Activated CD4-positive, alpha-beta memory T cell treated with anti-CD3 and anti-CD28 coated beads for 36 hours (primary cell): ENCODE data around the gene ITPR1. TPM values are rescaled to one million over a fixed set of nuclear protein-coding genes. Genes with fewer than 3 reads are reported as not detected.
"Not testable (repeated sequence)": the region's sequence is repeated elsewhere in the genome, so short reads cannot be mapped to it uniquely, and the experiment has no call there.

Experiments
- CTCF ChIA-PET: fragments of 350-600 bp; sonication (Branson Sonifier 250); formaldehyde crosslinking; loops from one replicate; lab custom pipeline; 2021; ENCODE audit warnings: antibody characterized with exemption, inconsistent platforms; lab: Charles Lee
- POLR2A ChIA-PET: fragments of 350-600 bp; sonication (Branson Sonifier 250); formaldehyde crosslinking; loops from one replicate; lab custom pipeline; 2021; ENCODE audit warnings: antibody characterized with exemption; lab: Charles Lee
- DNase-seq: peaks from one replicate; pipeline ENCODE4 v3.0.0-alpha.2; 2020
- H3K27ac Mint-ChIP-seq: one replicate; pipeline ENCODE4 v1.8.0; 2021; ENCODE audit warnings: mixed read lengths
- H3K27me3 Mint-ChIP-seq: one replicate; pipeline ENCODE4 v1.8.0; 2021; ENCODE audit warnings: mixed read lengths
- H3K36me3 Mint-ChIP-seq: one replicate; pipeline ENCODE4 v1.8.0; 2021; ENCODE audit warnings: mixed read lengths
- H3K4me1 Mint-ChIP-seq: one replicate; pipeline ENCODE4 v1.8.0; 2021; ENCODE audit warnings: low read depth, mixed read lengths
- H3K4me3 Mint-ChIP-seq: one replicate; pipeline ENCODE4 v1.8.0; 2021; ENCODE audit warnings: mild to moderate bottlenecking, mixed read lengths
- H3K9me3 Mint-ChIP-seq: one replicate; pipeline ENCODE4 v1.8.0; 2021; ENCODE audit warnings: mixed read lengths
- intact Hi-C: fragments of 100-400 bp; cut with micrococcal nuclease; formaldehyde crosslinking; loops from one replicate; pipeline ENCODE4 v1.15.1; 2023
- total RNA-seq, 2 experiments: library from RNA; stranded (reverse); gene quantifications; one replicate each; pipeline ENCODE4 v1.2.3, GENCODE V29; 2021

The ITPR1 gene
- total RNA-seq, 2 experiments from 2014 or later, result 49.1 to 53.1 TPM

DNA sequence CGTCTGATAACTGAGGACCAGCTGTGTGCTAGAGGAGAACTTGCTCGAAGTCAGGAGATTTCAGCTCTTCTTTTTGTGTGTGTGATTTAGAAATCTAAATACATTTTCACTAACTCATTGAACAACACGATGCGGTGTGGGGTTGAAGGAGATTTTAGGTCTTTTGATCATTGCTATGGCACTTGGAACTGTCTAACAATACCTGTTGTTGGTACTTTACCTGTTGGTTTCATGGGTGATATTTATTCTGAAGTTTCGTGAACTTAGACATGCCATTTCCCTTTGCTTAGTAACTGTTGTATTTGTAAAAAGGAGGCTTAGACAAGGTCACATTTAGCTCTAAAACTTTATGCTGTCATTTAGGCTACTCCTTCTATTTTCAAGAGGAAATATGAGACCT lies 99.9 kb downstream of the ITPR1 start:
- Mint-ChIP-seq H3K27ac (no peak overlapping the region), H3K4me1 (peaks cover 18% of the 10 kb centered on the region), H3K27me3 (no peaks in the 10 kb centered on the region), H3K4me3 (no peak overlapping the region), H3K9me3 (peaks cover 2% of the 10 kb centered on the region), H3K36me3 (no peaks in the 10 kb centered on the region)
- ChIA-PET CTCF (interaction anchor here (0.7 to 2.4 kb wide), 3 partner anchors 9 to 242 kb away, joined by 3 to 8 read pairs (median 6); no protein-coding TSS in a partner anchor), POLR2A (no interaction called here)
- intact Hi-C loops, result no loop called here
- no peak for DNase-seq

- Mint-ChIP-seq H3K9me3 (peaks cover 2% of the 10 kb centered on the region), H3K27ac (no peak overlapping the region), H3K27me3 (no peaks in the 10 kb centered on the region), H3K4me1 (peaks cover 6% of the 10 kb centered on the region), H3K36me3 (no peaks in the 10 kb centered on the region), H3K4me3 (no peak overlapping the region)
- POLR2A ChIA-PET, result no interaction called here
- CTCF ChIA-PET, result interaction anchor here (1.0 to 1.2 kb wide), 2 partner anchors 62 to 244 kb away, joined by 3 read pairs; no protein-coding TSS in a partner anchor
- DNase-seq, result no peak
- intact Hi-C loops, result no loop called here
Measured at GRCh38 chr3:4595710-4596113, 102.6 kb downstream of the ITPR1 start.

DNA sequence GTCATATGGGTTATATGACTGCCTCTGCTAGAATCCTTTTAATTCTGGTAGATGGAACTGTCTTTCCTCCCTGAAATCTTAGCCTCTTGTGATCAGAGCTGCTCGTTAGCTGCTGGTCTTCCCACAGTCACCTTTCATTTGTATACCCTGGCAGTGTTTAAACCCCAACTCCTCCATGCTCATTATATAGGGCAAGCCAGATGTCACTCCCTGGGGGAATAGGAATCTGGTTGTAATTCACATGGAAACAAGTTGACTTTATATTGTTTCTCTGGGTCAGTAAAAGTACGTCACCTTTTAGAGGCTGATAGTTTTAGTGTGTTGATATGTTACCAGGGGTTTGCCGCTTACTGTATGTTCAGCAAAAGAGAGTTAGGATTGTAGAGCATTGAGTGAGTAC lies 103.5 kb downstream of the ITPR1 start:
- ChIA-PET POLR2A (no interaction called here), CTCF (interaction anchor here (1.2 to 1.4 kb wide), 2 partner anchors 63 to 246 kb away, joined by 3 to 6 read pairs; no protein-coding TSS in a partner anchor)
- H3K4me3 Mint-ChIP-seq, result no peak overlapping the region
- intact Hi-C loops, result no loop called here
- no peak overlapping the region for H3K27ac Mint-ChIP-seq
- no peak for DNase-seq
- H3K27me3 Mint-ChIP-seq, result no peaks in the 10 kb centered on the region
- H3K36me3 Mint-ChIP-seq, result peaks cover 1% of the 10 kb centered on the region
- H3K4me1 Mint-ChIP-seq, result peaks cover 7% of the 10 kb centered on the region
- no peaks in the 10 kb centered on the region for H3K9me3 Mint-ChIP-seq

GRCh38 chr3:4597208-4597985 lies 104.2 kb downstream of the ITPR1 start:
- no peak overlapping the region for H3K4me3 Mint-ChIP-seq
- H3K27me3 Mint-ChIP-seq, result no peaks in the 10 kb centered on the region
- intact Hi-C loops, result no loop called here
- peaks cover 1% of the 10 kb centered on the region for H3K36me3 Mint-ChIP-seq
- peaks cover 11% of the 10 kb centered on the region for H3K4me1 Mint-ChIP-seq
- no peak overlapping the region for H3K27ac Mint-ChIP-seq
- POLR2A ChIA-PET, result no interaction called here
- CTCF ChIA-PET, result interaction anchor here (1.4 kb wide), 1 partner anchor 247 kb away, joined by 6 read pairs; no protein-coding TSS in a partner anchor
- DNase-seq, result no peak
- no peaks in the 10 kb centered on the region for H3K9me3 Mint-ChIP-seq

- CTCF ChIA-PET, result interaction anchor here (0.6 to 1.4 kb wide), 2 partner anchors 91 to 248 kb away, joined by 3 to 6 read pairs; no protein-coding TSS in a partner anchor
- H3K4me3 Mint-ChIP-seq, H3K27ac Mint-ChIP-seq, H3K36me3 Mint-ChIP-seq, intact Hi-C loops, H3K9me3 Mint-ChIP-seq, H3K27me3 Mint-ChIP-seq, POLR2A ChIA-PET, DNase-seq: not testable (repeated sequence)
- peaks cover 15% of the 10 kb centered on the region for H3K4me1 Mint-ChIP-seq
Measured at GRCh38 chr3:4598232-4598631, 105.1 kb downstream of the ITPR1 start.

DNA sequence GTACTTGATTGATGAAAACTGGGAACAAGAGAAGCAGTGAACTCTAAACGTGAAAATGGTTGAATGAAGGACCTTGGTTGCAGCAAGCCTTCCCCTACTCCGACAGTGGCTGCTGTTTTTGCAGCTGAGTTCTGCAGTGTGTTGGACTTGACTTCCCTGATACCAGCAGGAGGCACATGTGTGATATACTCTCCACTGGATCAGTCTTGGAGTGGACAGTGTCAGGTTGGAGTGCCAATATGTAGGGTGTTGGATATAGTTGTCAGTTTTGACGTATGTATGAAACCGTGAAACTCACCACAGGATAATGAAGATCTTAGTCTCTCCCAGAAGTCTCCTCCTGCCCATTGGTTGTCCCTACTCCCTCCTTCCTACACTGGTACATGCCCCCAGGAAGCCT lies 106.5 kb downstream of the ITPR1 start:
- Mint-ChIP-seq H3K4me3 (no peak overlapping the region), H3K27ac (no peak overlapping the region), H3K36me3 (peaks cover 1% of the 10 kb centered on the region), H3K27me3 (no peaks in the 10 kb centered on the region), H3K4me1 (peaks cover 15% of the 10 kb centered on the region), H3K9me3 (no peaks in the 10 kb centered on the region)
- CTCF ChIA-PET, result no interaction called here
- no peak for DNase-seq
- POLR2A ChIA-PET, result no interaction called here
- intact Hi-C loops, result no loop called here

DNA sequence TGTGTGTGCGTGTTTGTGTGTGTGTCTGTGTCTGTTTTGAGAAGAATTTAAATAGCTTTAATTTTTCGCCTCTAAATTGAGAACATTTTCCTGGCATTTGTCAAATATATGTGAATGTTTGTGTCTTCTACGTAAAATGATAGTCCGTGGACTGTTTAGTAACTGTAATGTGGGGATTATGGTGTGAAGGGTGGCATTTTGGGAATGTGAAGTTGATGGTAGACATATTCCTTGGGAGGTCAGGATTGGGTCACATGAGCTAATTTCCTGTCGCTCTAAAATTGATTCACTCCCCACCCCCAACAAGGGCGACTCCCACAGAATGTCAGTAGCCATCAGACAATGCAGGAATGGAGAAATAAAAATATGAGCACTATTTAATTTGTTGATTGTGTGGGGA lies 107.3 kb downstream of the ITPR1 start:
- DNase-seq, result no peak
- Mint-ChIP-seq H3K27ac (no peak overlapping the region), H3K27me3 (no peaks in the 10 kb centered on the region), H3K36me3 (peaks cover 1% of the 10 kb centered on the region), H3K4me1 (peaks cover 15% of the 10 kb centered on the region), H3K9me3 (no peaks in the 10 kb centered on the region), H3K4me3 (no peak overlapping the region)
- intact Hi-C loops, result no loop called here
- ChIA-PET POLR2A (no interaction called here), CTCF (no interaction called here)

- Mint-ChIP-seq H3K4me1 (peaks cover 15% of the 10 kb centered on the region), H3K9me3 (no peaks in the 10 kb centered on the region), H3K27me3 (no peaks in the 10 kb centered on the region), H3K27ac (no peak overlapping the region), H3K4me3 (no peak overlapping the region), H3K36me3 (peaks cover 1% of the 10 kb centered on the region)
- ChIA-PET CTCF (interaction anchor here (1.5 kb wide), 1 partner anchor 32 kb away, joined by 5 read pairs; no protein-coding TSS in a partner anchor), POLR2A (no interaction called here)
- intact Hi-C loops, result no loop called here
- no peak for DNase-seq
Measured at GRCh38 chr3:4601892-4602291, 108.7 kb downstream of the ITPR1 start.

- no peak overlapping the region for H3K4me3 Mint-ChIP-seq
- ChIA-PET POLR2A (no interaction called here), CTCF (interaction anchor here (1.0 kb wide), 1 partner anchor 85 kb away, joined by 3 read pairs; no protein-coding TSS in a partner anchor)
- H3K27ac Mint-ChIP-seq, result no peak overlapping the region
- intact Hi-C loops, result no loop called here
- no peaks in the 10 kb centered on the region for H3K9me3 Mint-ChIP-seq
- peaks cover 1% of the 10 kb centered on the region for H3K36me3 Mint-ChIP-seq
- no peak for DNase-seq
- H3K27me3 Mint-ChIP-seq, result no peaks in the 10 kb centered on the region
- peaks cover 10% of the 10 kb centered on the region for H3K4me1 Mint-ChIP-seq
Measured at GRCh38 chr3:4604693-4605092, 111.5 kb downstream of the ITPR1 start.

DNA sequence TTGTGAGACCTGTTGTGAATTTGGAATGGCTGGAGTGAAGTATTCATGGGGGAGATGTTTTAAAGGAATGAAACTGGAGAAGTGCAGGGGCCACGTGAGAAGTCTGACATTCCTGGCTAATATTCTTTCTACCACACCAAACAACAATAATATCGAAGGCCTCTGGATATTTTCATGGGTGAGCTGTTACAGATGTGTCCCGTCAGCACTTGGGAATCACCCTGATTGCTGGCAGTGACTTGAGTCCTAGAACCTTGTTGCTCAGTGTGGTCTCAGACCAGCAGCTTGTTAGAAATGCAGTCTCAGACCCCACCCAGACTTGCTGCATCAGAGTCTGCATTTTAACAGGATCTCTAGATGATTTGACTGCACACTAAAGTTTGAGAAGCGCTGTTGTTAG lies 113.8 kb downstream of the ITPR1 start:
- POLR2A ChIA-PET, result no interaction called here
- intact Hi-C loops, result no loop called here
- no peak for DNase-seq
- Mint-ChIP-seq H3K36me3 (no peaks in the 10 kb centered on the region), H3K4me3 (no peak overlapping the region), H3K27me3 (no peaks in the 10 kb centered on the region), H3K9me3 (no peaks in the 10 kb centered on the region), H3K27ac (no peak overlapping the region), H3K4me1 (peaks cover 5% of the 10 kb centered on the region)
- CTCF ChIA-PET, result interaction anchor here (0.9 kb wide), 1 partner anchor 257 kb away, joined by 3 read pairs; no protein-coding TSS in a partner anchor

DNA sequence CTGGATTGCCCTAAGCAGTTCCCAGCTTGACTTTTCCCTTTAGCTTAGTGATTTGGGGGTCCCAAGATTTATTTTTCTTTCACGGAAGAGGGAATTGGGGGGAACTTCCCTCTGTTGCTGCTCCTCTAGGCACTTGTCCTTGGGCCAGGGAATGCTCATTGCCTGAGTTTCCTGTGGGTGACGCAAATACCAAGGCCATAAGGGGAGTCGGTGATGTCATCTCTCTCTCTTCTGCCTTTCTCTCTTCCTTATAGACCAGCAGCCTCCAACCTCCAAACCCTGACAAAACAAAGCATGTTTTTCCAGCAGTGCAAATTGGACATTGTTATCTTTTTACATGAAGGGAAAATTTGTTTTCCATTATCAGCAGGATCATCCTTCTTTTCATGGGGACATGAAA lies 120.2 kb downstream of the ITPR1 start:
- Mint-ChIP-seq H3K9me3 (no peaks in the 10 kb centered on the region), H3K27ac (no peak overlapping the region), H3K27me3 (no peaks in the 10 kb centered on the region), H3K4me1 (no peaks in the 10 kb centered on the region), H3K36me3 (no peaks in the 10 kb centered on the region), H3K4me3 (no peak overlapping the region)
- intact Hi-C loops, result no loop called here
- DNase-seq, result no peak
- CTCF ChIA-PET, result no interaction called here
- POLR2A ChIA-PET, result no interaction called here

GRCh38 chr3:4614070-4614469 lies 120.9 kb downstream of the ITPR1 start:
- no peaks in the 10 kb centered on the region for H3K27me3 Mint-ChIP-seq
- H3K27ac Mint-ChIP-seq, result no peak overlapping the region
- ChIA-PET CTCF (interaction anchor here (0.6 to 1.3 kb wide), 4 partner anchors 15 to 263 kb away, joined by 3 read pairs; no protein-coding TSS in a partner anchor), POLR2A (no interaction called here)
- H3K36me3 Mint-ChIP-seq, result no peaks in the 10 kb centered on the region
- no peaks in the 10 kb centered on the region for H3K4me1 Mint-ChIP-seq
- DNase-seq, result no peak
- H3K4me3 Mint-ChIP-seq, result no peak overlapping the region
- intact Hi-C loops, result no loop called here
- no peaks in the 10 kb centered on the region for H3K9me3 Mint-ChIP-seq
